Gastroesophageal sphincter (tissue), 3 donors: Measurements from ENCODE around the gene C2CD4C.

Source experiments
- CTCF ChIP-seq, 4 experiments: fragments of 200-600 bp in 2 of 4; fragments of 450-650 bp in 2 of 4; sonication (generic) in 1 of 4; IDR thresholded peaks; one replicate each; pipeline ENCODE4 v1.5.1; 2017 to 2019; ENCODE audit warnings: antibody characterized with exemption in 4 of 4, mild to moderate bottlenecking in 2 of 4, moderate library complexity in 2 of 4
- POLR2A ChIP-seq, 2 donors: fragments of 450-650 bp; IDR thresholded peaks; one replicate each; pipeline ENCODE4 v1.6.1; 2017; ENCODE audit warnings: antibody characterized with exemption in 2 of 2, mild to moderate bottlenecking in 2 of 2, moderate library complexity in 1 of 2
- POLR2AphosphoS5 ChIP-seq: sonication (generic); formaldehyde crosslinking; IDR thresholded peaks from one replicate; pipeline ENCODE4 v1.6.1; 2017; ENCODE audit warnings: antibody characterized with exemption

- no peak for TF ChIP-seq POLR2A (IDR thresholded peaks at IDR 0.05)
- TF ChIP-seq CTCF (IDR thresholded peaks at IDR 0.05): no peak
- TF ChIP-seq POLR2AphosphoS5: no peak
Measured at GRCh38 chr19:366205-366783, 42.7 kb downstream of the C2CD4C start.
